H1 (cell line): ENCODE data around the gene NEURL1B. TPM values are rescaled to one million over a fixed set of nuclear protein-coding genes. Genes with fewer than 3 reads are reported as not detected.
A peak's percentile ranks its signal among the peaks of the same experiment; 100 is the strongest.

Source experiments
- CTCF ChIA-PET: fragments of 300-600 bp; sonication (Branson Sonifier 250); formaldehyde crosslinking; loops from one replicate; lab custom pipeline; 2021; ENCODE audit not compliant: partially characterized antibody; lab: Charles Lee
- POLR2A ChIA-PET: fragments of 300-600 bp; sonication (Branson Sonifier 250); formaldehyde crosslinking; loops from one replicate; lab custom pipeline; 2021; ENCODE audit warnings: inconsistent platforms; ENCODE audit not compliant: partially characterized antibody; lab: Charles Lee
- DNase-seq, 2 experiments: peaks; one replicate each; pipeline versions ENCODE4 v3.0.0 to v3.0.0-alpha.2; 2010 to 2022; ENCODE audit warnings: low spot score in 2 of 2, low read depth in 1 of 2, mixed read lengths in 1 of 2
- FAIRE-seq: peaks from 2 replicates; lab custom pipeline; 2011; peaks lifted over from hg19 to GRCh38; lab: Jason Lieb, UNC
- H2AFZ ChIP-seq: 2 replicates; pipeline ENCODE4 v1.8.1; 2012; ENCODE audit warnings: low read length, inconsistent platforms
- H2AK5ac ChIP-seq: 2 replicates; pipeline ENCODE4 v1.6.1; 2013; ENCODE audit warnings: low read depth, low read length
- H2BK120ac ChIP-seq: replicated peaks from 2 replicates; pipeline ENCODE3; 2013; ENCODE audit warnings: low read depth, low read length, inconsistent platforms
- H2BK12ac ChIP-seq: 2 replicates; pipeline ENCODE4 v1.6.1; 2013; ENCODE audit warnings: low read depth, low read length
- H2BK15ac ChIP-seq: 2 replicates; pipeline ENCODE4 v1.6.1; 2013; ENCODE audit warnings: low read length
- H2BK20ac ChIP-seq: 2 replicates; pipeline ENCODE4 v1.6.1; 2013; ENCODE audit warnings: low read length
- H2BK5ac ChIP-seq: 2 replicates; pipeline ENCODE4 v1.6.1; 2013; ENCODE audit warnings: low read depth, low read length
- H3K14ac ChIP-seq: 2 replicates; pipeline ENCODE4 v1.6.1; 2013; ENCODE audit warnings: inconsistent platforms; ENCODE audit not compliant: insufficient read length
- H3K18ac ChIP-seq: 2 replicates; pipeline ENCODE4 v1.6.1; 2013; ENCODE audit warnings: low read length; ENCODE audit errors: extremely low read depth
- H3K23ac ChIP-seq: 2 replicates; pipeline ENCODE4 v1.6.1; 2013; ENCODE audit warnings: inconsistent platforms; ENCODE audit not compliant: insufficient read length
- H3K23me2 ChIP-seq: 2 replicates; pipeline ENCODE4 v1.6.1; 2013; ENCODE audit warnings: low read depth, low read length
- H3K27ac ChIP-seq: 2 replicates; pipeline ENCODE4 v1.6.1; 2011; ENCODE audit warnings: low read depth, low read length, inconsistent platforms
- H3K27me3 ChIP-seq, 4 experiments: replicated peaks in 1 of 4; 1 replicate in 1 of 4; 2 replicates in 3 of 4; pipeline versions ENCODE4 v1.6.1 to v1.8.1; 2011 to 2013; ENCODE audit warnings: low read length in 3 of 4, mild to moderate bottlenecking in 3 of 4, inconsistent platforms in 2 of 4, mixed read lengths in 2 of 4, moderate library complexity in 1 of 4; ENCODE audit not compliant: control insufficient read depth in 3 of 4, insufficient read depth in 3 of 4; ENCODE audit errors: extremely low read depth in 1 of 4
- H3K36me3 ChIP-seq, 4 experiments: 2 replicates each; pipeline versions ENCODE4 v1.6.1 to v1.8.1; 2011 to 2013; ENCODE audit warnings: mild to moderate bottlenecking in 4 of 4, low read length in 3 of 4, moderate library complexity in 2 of 4, control low read depth in 1 of 4, inconsistent platforms in 1 of 4; ENCODE audit not compliant: insufficient read depth in 4 of 4, control insufficient read depth in 2 of 4
- H3K4ac ChIP-seq: replicated peaks from 2 replicates; pipeline ENCODE3; 2013; ENCODE audit warnings: low read length, low read depth, mixed read lengths, inconsistent platforms; ENCODE audit not compliant: insufficient read length
- H3K4me1 ChIP-seq, 4 experiments: replicated peaks in 1 of 4; 1 replicate in 1 of 4; 2 replicates in 3 of 4; pipeline versions ENCODE4 v1.6.1 to v1.8.1; 2011 to 2013; ENCODE audit warnings: low read length in 3 of 4, inconsistent platforms in 2 of 4, mixed read lengths in 1 of 4; ENCODE audit not compliant: insufficient read depth in 4 of 4, control insufficient read depth in 3 of 4
- H3K4me2 ChIP-seq, 2 experiments: 2 replicates each; pipeline versions ENCODE4 v1.6.1 to v1.8.1; 2011 to 2013; ENCODE audit warnings: low read depth in 2 of 2, low read length in 2 of 2, control low read depth in 1 of 2, inconsistent platforms in 1 of 2, mild to moderate bottlenecking in 1 of 2; ENCODE audit not compliant: insufficient read depth in 1 of 2
- H3K4me3 ChIP-seq, 4 experiments: fragments of 200-600, 300-600 bp in 1 of 4; sonication (generic), shearing (Covaris generic), sonication (Bioruptor Twin) in 1 of 4; 2 replicates each; pipeline versions ENCODE4 v1.5.1 to v1.8.1; 2011 to 2016; ENCODE audit warnings: low read length in 4 of 4, low read depth in 3 of 4, control low read depth in 2 of 4, inconsistent platforms in 2 of 4, mild to moderate bottlenecking in 2 of 4, mixed read lengths in 1 of 4, moderate library complexity in 1 of 4; ENCODE audit not compliant: insufficient read depth in 2 of 4; ENCODE audit errors: extremely low read depth in 1 of 4
- H3K56ac ChIP-seq: replicated peaks from 2 replicates; pipeline ENCODE3; 2013; ENCODE audit warnings: low read depth, mild to moderate bottlenecking, mixed read lengths, low read length, inconsistent platforms; ENCODE audit not compliant: insufficient read length
- H3K79me1 ChIP-seq: 2 replicates; pipeline ENCODE4 v1.6.1; 2013; ENCODE audit warnings: low read depth, low read length, control low read depth
- H3K79me2 ChIP-seq, 2 experiments: 2 replicates each; pipeline versions ENCODE4 v1.6.1 to v1.8.1; 2012 to 2013; ENCODE audit warnings: low read length in 2 of 2, mild to moderate bottlenecking in 2 of 2, inconsistent platforms in 1 of 2; ENCODE audit not compliant: insufficient read depth in 2 of 2, control insufficient read depth in 1 of 2
- H3K9ac ChIP-seq, 4 experiments: replicated peaks in 1 of 4; 1 replicate in 1 of 4; 2 replicates in 3 of 4; pipeline versions ENCODE4 v1.6.1 to v1.8.1; 2011 to 2013; ENCODE audit warnings: low read depth in 3 of 4, low read length in 3 of 4, control low read depth in 2 of 4, mild to moderate bottlenecking in 2 of 4, moderate library complexity in 2 of 4, inconsistent platforms in 1 of 4; ENCODE audit errors: extremely low read depth in 1 of 4
- H3K9me3 ChIP-seq, 2 experiments: 2 replicates each; pipeline versions ENCODE4 v1.6.1 to v1.8.1; 2012 to 2013; ENCODE audit warnings: mild to moderate bottlenecking in 2 of 2, moderate library complexity in 2 of 2, control low read depth in 1 of 2, inconsistent platforms in 1 of 2, low read depth in 1 of 2, low read length in 1 of 2, mixed read lengths in 1 of 2; ENCODE audit not compliant: insufficient read depth in 2 of 2
- H4K20me1 ChIP-seq, 2 experiments: replicated peaks in 1 of 2; 2 replicates each; pipeline versions ENCODE3 to v1.8.1; 2011 to 2013; ENCODE audit warnings: inconsistent platforms in 2 of 2, low read length in 2 of 2, mild to moderate bottlenecking in 1 of 2; ENCODE audit not compliant: insufficient read depth in 2 of 2, control insufficient read depth in 1 of 2
- H4K5ac ChIP-seq: 2 replicates; pipeline ENCODE4 v1.6.1; 2013; ENCODE audit warnings: low read length, low read depth, mixed read lengths, inconsistent platforms; ENCODE audit not compliant: insufficient read length
- H4K8ac ChIP-seq: 2 replicates; pipeline ENCODE4 v1.8.0; 2013; ENCODE audit warnings: mild to moderate bottlenecking, moderate library complexity, low read length, inconsistent platforms; ENCODE audit not compliant: insufficient read depth; ENCODE audit errors: extremely low read depth
- H4K91ac ChIP-seq: replicated peaks from 2 replicates; pipeline ENCODE3; 2013; ENCODE audit warnings: low read length, mixed read lengths, inconsistent platforms; ENCODE audit not compliant: insufficient read length
- BRCA1 ChIP-seq: IDR thresholded peaks from 2 replicates; pipeline ENCODE4 v1.6.1; 2012; ENCODE audit warnings: low read depth, low read length, improper control_type of control experiment
- GABPA ChIP-seq: IDR thresholded peaks from 2 replicates; pipeline ENCODE4 v1.6.1; 2011; ENCODE audit warnings: mild to moderate bottlenecking, low read length, moderate library complexity, borderline replicate concordance; ENCODE audit not compliant: insufficient read depth
- NANOG ChIP-seq: IDR thresholded peaks from 2 replicates; pipeline ENCODE4 v1.6.1; 2011; ENCODE audit warnings: low read length, low read depth, mild to moderate bottlenecking, inconsistent platforms; ENCODE audit not compliant: insufficient read depth, poor library complexity, severe bottlenecking
- POLR2AphosphoS5 ChIP-seq: IDR thresholded peaks from 2 replicates; pipeline ENCODE4 v1.6.1; 2011; ENCODE audit warnings: low read depth, low read length
- POU5F1 ChIP-seq: IDR thresholded peaks from 2 replicates; pipeline ENCODE4 v1.6.1; 2011; ENCODE audit warnings: low read depth, mild to moderate bottlenecking, low read length, moderate library complexity
- RBBP5 ChIP-seq: IDR thresholded peaks from 2 replicates; pipeline ENCODE4 v1.7.1; 2012; ENCODE audit warnings: low read depth, mild to moderate bottlenecking, inconsistent platforms, low read length, moderate library complexity, borderline replicate concordance
- SUZ12 ChIP-seq: fragments of 200-600 bp; sonication (generic); IDR thresholded peaks from 2 replicates; pipeline ENCODE4 v1.6.1; 2012; ENCODE audit warnings: mild to moderate bottlenecking, inconsistent platforms, low read length, moderate library complexity, mixed read lengths
- TAF1 ChIP-seq: IDR thresholded peaks from 2 replicates; pipeline ENCODE4 v1.6.1; 2011; ENCODE audit warnings: mild to moderate bottlenecking, low read depth, low read length
- TAF7 ChIP-seq: optimal IDR thresholded peaks from 2 replicates; pipeline ENCODE3; 2011; ENCODE audit warnings: low read depth, mild to moderate bottlenecking, inconsistent platforms, low read length, moderate library complexity, borderline replicate concordance
- TBP ChIP-seq: IDR thresholded peaks from 2 replicates; pipeline ENCODE4 v1.6.1; 2011; ENCODE audit warnings: low read depth, low read length, improper control_type of control experiment
- ZNF274 ChIP-seq: IDR thresholded peaks from 2 replicates; pipeline ENCODE4 v1.7.0; 2012; ENCODE audit warnings: low read length, borderline replicate concordance; ENCODE audit errors: extremely low read depth
- WGBS, 2 experiments: shearing (Covaris generic) in 1 of 2; methylation state at CpG; one replicate each; pipeline versions ENCODE4 v1.1.6 to v1.1.7; 2013 to 2015; ENCODE audit warnings: low lambda C conversion rate in 2 of 2, mixed read lengths in 2 of 2, inconsistent platforms in 1 of 2, low coverage in 1 of 2, missing lambda C conversion rate in 1 of 2; ENCODE audit not compliant: insufficient replicate concordance in 2 of 2, insufficient coverage in 1 of 2, insufficient read length in 1 of 2; ENCODE audit errors: extremely low coverage in 1 of 2, missing lambda C conversion rate in 1 of 2; 5-methylcytosine and 5-hydroxymethylcytosine counted together
- polyA plus RNA-seq, 7 experiments: library from polyadenylated mRNA; depleted of rRNA in 3 of 7; stranded (reverse) in 5 of 7; unstranded in 2 of 7; fragments of >200 nt in 5 of 7; fragments of 200-250 nt in 2 of 7; gene quantifications; 1 replicate in 5 of 7; 2 replicates in 1 of 7; 4 replicates in 1 of 7; pipeline versions ENCODE4 v1.2.1 to v1.2.3, GENCODE V29; 2011 to 2013; ENCODE audit warnings: missing spikeins in 2 of 7, mixed read lengths in 2 of 7
- total RNA-seq: library from RNA; stranded (reverse); fragmentation: NEBNext Ultra II Directional; extraction: Animal tissue kit (Norgen Biotek cat#: 25700); gene quantifications from 2 replicates; pipeline ENCODE4 v1.2.1, GENCODE V29; 2021
- TF ChIP-seq, protein P1 (sequence below): IDR thresholded peaks from 2 replicates; pipeline ENCODE4 v1.6.1; 2012; ENCODE audit warnings: inconsistent platforms

NEURL1B gene
- total and polyA plus RNA-seq, 2 of the 8 experiments (the other 6 are each of a cell fraction or from before 2014, with no cell fraction given), result 3.3 to 6.1 TPM

DNA sequence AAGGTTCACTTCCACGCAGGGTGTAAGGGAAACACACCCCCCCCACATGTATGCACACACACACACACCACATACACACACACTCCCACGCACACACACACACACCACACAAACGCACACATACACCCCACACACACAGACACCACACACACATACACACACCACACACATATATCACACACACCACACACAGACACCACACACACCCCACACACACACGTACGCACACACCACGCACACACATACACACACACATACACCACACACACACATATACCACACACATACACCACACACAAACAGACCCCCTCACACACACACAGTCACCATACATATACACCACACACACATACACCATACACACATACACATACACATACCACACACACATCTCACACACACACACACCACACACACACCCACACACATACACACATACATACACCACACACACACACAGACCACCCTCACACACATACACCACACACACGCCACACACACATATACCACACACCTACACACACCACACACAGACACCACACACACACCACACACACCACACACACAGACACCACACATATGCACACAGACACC, 44.3 kb upstream of the NEURL1B start:
- Histone ChIP-seq H4K91ac (peak overlapping the region; percentile 85), H2BK20ac (no peak overlapping the region), H3K4ac (no peak overlapping the region), H3K23me2 (peaks cover 9% of the 10 kb centered on the region; the same call in 1 of the 2 replicates), H4K20me1 (peaks cover 0 to 11% of the 10 kb centered on the region in 2 experiments), H2AFZ (no peak overlapping the region), H3K27ac (no peak overlapping the region), H4K8ac (peak overlapping the region; percentile 25; the same call in 1 of the 2 replicates), H2BK120ac (no peak overlapping the region), H3K4me3 (no peak overlapping the region), H3K9me3 (no peaks in the 10 kb centered on the region), H3K79me2 (no peaks in the 10 kb centered on the region), H2BK12ac (peak overlapping the region; percentile 72; the same call in 1 of the 2 replicates), H3K27me3 (peaks cover 0 to 2% (median under 1%) of the 10 kb centered on the region in 4 experiments; a peak in 2 of 7 replicates), H3K14ac (no peak overlapping the region), H3K4me1 (no peaks in the 10 kb centered on the region; a peak in 2 of 7 replicates), H2BK5ac (peak overlapping the region; percentile 31), H3K36me3 (no peaks in the 10 kb centered on the region), H2AK5ac (peak overlapping the region; percentile 29), H3K56ac (peak overlapping the region; percentile 100), H3K79me1 (no peaks in the 10 kb centered on the region; the same call in 1 of the 2 replicates), H3K18ac (no peak overlapping the region), H3K4me2 (no peak overlapping the region), H4K5ac (no peak overlapping the region), H3K9ac (0 out of 7 replicates have a peak overlapping the region, but pooled peaks of 1 of the 4 experiments have one; percentile 60), H3K23ac (no peak overlapping the region), H2BK15ac (peak overlapping the region; percentile 9; the same call in 1 of the 2 replicates)
- 88% methylated on average over 7 of the region's 7 CpGs; no CpG with 5 or more reads in 1 of the 2 experiments for WGBS, 2 experiments
- POLR2A ChIA-PET, result interaction anchor here (1.2 kb wide), 1 partner anchor 10 kb away, joined by 4 read pairs; no protein-coding TSS in a partner anchor
- CTCF ChIA-PET, result no interaction called here
- DNase-seq, result no peak
- peak; percentile 69 for FAIRE-seq
- no peak for TF ChIP-seq BRCA1
- TF ChIP-seq TAF1, result no peak
- no peak for TF ChIP-seq RBBP5
- TF ChIP-seq POU5F1, result no peak
- no peak for TF ChIP-seq GABPA
- no peak for TF ChIP-seq POLR2AphosphoS5
- TF ChIP-seq, protein P1, sequence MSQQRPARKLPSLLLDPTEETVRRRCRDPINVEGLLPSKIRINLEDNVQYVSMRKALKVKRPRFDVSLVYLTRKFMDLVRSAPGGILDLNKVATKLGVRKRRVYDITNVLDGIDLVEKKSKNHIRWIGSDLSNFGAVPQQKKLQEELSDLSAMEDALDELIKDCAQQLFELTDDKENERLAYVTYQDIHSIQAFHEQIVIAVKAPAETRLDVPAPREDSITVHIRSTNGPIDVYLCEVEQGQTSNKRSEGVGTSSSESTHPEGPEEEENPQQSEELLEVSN, result no peak
- no peak for TF ChIP-seq SUZ12
- TF ChIP-seq NANOG, result no peak
- no peak for TF ChIP-seq ZNF274
- no peak for TF ChIP-seq TAF7
- TF ChIP-seq TBP, result no peak
